MM.1S (cell line): ENCODE measurements around the gene CLIC5.

Source experiments
- EZH2 ChIP-seq: fragments of 300-600 bp; sonication (generic); optimal IDR thresholded peaks from 2 replicates; pipeline ENCODE3; 2017; ENCODE audit warnings: low read depth, mild to moderate bottlenecking, antibody characterized with exemption, low read length, mixed read lengths
- TF ChIP-seq, protein P1 (sequence below): fragments of 300-600 bp; sonication (generic); IDR thresholded peaks from 2 replicates; pipeline ENCODE4 v1.5.1; 2016; ENCODE audit warnings: antibody characterized with exemption, low read length, mixed read lengths

DNA sequence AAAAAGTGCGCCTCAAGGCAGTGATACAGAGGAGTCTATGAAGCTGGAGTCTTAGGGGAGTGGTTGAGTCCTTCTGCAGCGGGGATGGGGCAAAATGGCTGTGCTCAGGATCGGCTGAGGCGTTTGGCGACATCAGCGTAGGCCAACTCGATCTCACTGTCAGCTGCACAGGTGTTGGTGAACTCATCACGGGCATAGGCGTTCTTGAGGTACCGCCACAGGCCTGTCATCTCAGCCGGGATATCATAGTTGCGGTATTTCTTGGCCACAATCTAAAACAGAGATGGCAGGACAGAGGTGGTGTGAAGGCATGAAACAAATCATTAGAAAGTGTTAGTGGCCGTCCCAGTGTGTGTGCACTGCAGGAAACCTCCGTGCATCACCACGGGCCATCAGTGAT is 112.7 kb downstream of the CLIC5 start:
- TF ChIP-seq, protein P1, sequence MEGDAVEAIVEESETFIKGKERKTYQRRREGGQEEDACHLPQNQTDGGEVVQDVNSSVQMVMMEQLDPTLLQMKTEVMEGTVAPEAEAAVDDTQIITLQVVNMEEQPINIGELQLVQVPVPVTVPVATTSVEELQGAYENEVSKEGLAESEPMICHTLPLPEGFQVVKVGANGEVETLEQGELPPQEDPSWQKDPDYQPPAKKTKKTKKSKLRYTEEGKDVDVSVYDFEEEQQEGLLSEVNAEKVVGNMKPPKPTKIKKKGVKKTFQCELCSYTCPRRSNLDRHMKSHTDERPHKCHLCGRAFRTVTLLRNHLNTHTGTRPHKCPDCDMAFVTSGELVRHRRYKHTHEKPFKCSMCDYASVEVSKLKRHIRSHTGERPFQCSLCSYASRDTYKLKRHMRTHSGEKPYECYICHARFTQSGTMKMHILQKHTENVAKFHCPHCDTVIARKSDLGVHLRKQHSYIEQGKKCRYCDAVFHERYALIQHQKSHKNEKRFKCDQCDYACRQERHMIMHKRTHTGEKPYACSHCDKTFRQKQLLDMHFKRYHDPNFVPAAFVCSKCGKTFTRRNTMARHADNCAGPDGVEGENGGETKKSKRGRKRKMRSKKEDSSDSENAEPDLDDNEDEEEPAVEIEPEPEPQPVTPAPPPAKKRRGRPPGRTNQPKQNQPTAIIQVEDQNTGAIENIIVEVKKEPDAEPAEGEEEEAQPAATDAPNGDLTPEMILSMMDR = no peak
- no peak for TF ChIP-seq EZH2
